Neuron (in vitro differentiated cells): ENCODE data around the gene ZG16.

ENCODE experiments used
- H2AFZ ChIP-seq: one replicate; pipeline ENCODE4 v1.6.1; 2013; ENCODE audit warnings: low read depth, mild to moderate bottlenecking, inconsistent platforms, low read length, moderate library complexity
- H3K27me3 ChIP-seq: one replicate; pipeline ENCODE4 v1.6.1; 2013; ENCODE audit warnings: low read length; ENCODE audit not compliant: insufficient read depth
- H3K36me3 ChIP-seq: one replicate; pipeline ENCODE4 v1.6.1; 2013; ENCODE audit warnings: low read length; ENCODE audit not compliant: insufficient read depth
- H3K4me1 ChIP-seq: one replicate; pipeline ENCODE4 v1.6.1; 2013; ENCODE audit warnings: low read length; ENCODE audit not compliant: insufficient read depth
- H3K4me3 ChIP-seq: 2 replicates; pipeline ENCODE4 v1.5.1; 2013; ENCODE audit warnings: mild to moderate bottlenecking, low read length, moderate library complexity
- H3K9me3 ChIP-seq: one replicate; pipeline ENCODE4 v1.6.1; 2013; ENCODE audit warnings: low read length

Gene ZG16

DNA sequence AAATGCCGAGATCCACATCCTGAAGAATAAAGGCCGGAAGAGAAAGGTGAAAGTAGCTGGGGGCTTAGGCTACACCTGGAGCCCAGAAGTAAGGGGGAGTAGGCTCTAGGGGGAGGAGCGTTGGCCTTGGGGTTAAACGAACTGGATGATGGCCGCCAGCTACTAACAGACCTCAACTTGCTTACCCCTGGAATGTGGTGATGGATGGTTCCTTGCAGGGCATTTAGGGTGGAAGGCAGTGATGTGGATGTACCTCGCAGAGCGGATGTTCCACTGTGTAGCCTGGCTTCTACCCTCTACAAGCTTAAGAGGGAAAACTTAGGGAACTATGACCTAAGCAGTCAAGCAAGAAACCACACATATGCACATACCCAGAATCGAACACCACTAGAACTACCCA lies 26.0 kb downstream of the ZG16 start:
- no peak overlapping the region for H3K4me3 ChIP-seq
- peaks cover 24% of the 10 kb centered on the region for H3K4me1 ChIP-seq
- no peaks in the 10 kb centered on the region for H3K9me3 ChIP-seq
- peaks cover 48% of the 10 kb centered on the region for H3K36me3 ChIP-seq
- no peak overlapping the region for H2AFZ ChIP-seq
- H3K27me3 ChIP-seq, result no peaks in the 10 kb centered on the region

DNA sequence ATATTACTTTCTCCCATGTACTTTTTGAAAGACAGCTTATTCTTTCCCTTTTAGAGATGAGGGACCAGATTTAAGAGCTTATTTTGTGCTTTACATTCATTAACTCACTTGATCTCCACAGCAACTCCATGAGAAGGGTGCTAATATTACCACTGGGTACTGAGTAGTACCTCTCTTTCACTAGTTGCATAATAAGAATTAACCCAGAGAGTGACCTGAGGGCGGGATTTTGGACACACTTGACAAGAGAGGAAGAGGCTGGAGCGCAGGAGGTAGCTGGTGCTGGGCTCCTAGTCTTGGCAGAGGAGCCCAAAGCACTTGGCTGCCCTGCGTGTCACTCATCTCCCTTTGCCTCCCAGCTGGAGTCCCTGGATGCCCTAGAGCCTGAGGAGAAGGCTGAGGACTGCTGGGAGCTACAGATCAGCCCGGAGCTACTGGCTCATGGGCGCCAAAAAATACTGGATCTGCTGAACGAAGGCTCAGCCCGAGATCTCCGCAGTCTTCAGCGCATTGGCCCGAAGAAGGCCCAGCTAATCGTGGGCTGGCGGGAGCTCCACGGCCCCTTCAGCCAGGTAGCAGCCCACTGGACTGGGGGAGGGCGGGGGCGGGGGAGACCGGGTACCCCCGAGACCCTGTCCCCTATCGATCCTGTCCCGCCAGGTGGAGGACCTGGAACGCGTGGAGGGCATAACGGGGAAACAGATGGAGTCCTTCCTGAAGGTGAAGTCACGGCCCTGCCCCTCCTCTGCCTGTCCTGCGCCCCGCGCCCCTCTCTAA lies 26.6 kb downstream of the ZG16 start:
- H2AFZ ChIP-seq, result no peak overlapping the region
- H3K36me3 ChIP-seq, result peaks cover 45% of the 10 kb centered on the region
- H3K27me3 ChIP-seq, result no peaks in the 10 kb centered on the region
- H3K4me1 ChIP-seq, result peaks cover 29% of the 10 kb centered on the region
- H3K9me3 ChIP-seq, result no peaks in the 10 kb centered on the region
- H3K4me3 ChIP-seq, result peak overlapping the region; percentile 78

DNA sequence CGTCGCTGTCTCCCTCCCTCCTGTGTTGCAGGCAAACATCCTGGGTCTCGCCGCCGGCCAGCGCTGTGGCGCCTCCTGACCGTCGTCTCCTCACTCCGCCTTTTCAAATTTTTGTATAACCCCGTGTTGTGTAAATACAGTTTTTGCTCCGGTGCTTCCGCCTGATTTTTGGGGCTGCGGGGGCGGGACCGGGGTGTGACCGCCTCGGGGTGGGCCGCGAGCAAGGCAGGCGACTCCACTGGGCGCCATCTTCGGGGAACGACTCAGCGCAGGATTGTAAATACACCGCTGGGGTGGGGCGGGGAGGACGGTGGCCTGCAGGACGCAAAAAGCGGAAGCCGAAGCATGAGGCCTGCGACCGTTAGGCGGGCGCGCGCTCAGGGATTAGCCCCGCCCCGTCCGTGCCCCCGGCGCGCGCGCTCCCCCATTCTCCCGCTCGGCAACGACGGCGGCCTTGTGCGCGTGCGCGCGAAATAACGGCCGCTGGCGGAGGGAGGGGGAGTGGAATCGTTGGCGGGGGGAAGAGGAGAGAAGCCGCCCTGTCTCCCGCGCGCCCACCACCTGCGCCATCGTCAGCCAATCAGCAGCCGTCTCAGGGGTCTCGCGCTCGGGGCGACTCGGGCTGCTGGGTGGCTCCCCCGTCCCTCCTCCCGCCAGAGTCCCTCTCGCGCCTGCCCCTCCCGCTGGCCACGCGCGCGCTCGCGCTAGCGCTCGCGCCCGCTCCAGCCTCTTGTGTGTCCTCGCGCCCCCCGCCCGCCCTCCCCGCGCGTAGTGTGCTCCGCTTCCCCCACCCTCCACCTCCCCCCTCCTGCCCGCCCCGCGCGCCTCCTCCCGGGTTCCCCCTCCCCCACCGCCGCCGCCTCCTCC lies 27.4 kb downstream of the ZG16 start:
- Histone ChIP-seq H3K36me3 (peaks cover 47% of the 10 kb centered on the region), H3K4me3 (peak overlapping the region; percentile 78), H3K4me1 (peaks cover 38% of the 10 kb centered on the region), H3K27me3 (no peaks in the 10 kb centered on the region), H3K9me3 (no peaks in the 10 kb centered on the region), H2AFZ (no peak overlapping the region)

DNA sequence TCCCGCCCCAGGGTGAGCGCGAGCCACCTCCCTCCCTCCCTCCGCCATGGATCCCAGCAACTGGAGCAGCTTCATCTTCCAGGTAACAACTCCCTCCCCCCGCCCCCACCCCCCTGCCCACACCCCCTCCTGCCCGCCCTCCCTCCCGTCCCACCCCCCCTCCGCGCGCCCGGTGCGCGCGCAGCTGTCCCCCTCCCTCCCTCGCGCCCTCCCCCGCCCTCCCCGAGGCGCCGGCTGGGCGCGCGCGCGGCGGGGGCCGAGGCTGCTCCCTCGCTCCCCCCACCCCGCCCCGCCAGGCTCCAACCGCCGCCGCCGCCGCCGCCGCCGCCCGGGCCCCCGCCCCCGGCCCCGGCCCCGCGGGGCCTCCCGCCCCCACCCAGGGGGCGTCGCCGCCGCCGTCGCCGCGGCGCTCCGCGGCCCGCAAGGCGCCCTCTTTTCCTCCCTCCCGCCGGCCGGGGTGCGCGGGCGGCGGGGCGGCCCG lies 28.1 kb downstream of the ZG16 start, which contains the start of gene MAZ:
TSS of gene MAZ (plus strand) at position 431 of the 481 bp plus-strand sequence. CDS start 173 bp downstream, outside the sequence.
- no peaks in the 10 kb centered on the region for H3K9me3 ChIP-seq
- H3K36me3 ChIP-seq, result peaks cover 41% of the 10 kb centered on the region
- H3K27me3 ChIP-seq, result no peaks in the 10 kb centered on the region
- no peak within 1 kb of the TSS for H2AFZ ChIP-seq
- peak within 1 kb of the TSS; percentile 78 for H3K4me3 ChIP-seq
- peaks cover 43% of the 10 kb centered on the region for H3K4me1 ChIP-seq

DNA sequence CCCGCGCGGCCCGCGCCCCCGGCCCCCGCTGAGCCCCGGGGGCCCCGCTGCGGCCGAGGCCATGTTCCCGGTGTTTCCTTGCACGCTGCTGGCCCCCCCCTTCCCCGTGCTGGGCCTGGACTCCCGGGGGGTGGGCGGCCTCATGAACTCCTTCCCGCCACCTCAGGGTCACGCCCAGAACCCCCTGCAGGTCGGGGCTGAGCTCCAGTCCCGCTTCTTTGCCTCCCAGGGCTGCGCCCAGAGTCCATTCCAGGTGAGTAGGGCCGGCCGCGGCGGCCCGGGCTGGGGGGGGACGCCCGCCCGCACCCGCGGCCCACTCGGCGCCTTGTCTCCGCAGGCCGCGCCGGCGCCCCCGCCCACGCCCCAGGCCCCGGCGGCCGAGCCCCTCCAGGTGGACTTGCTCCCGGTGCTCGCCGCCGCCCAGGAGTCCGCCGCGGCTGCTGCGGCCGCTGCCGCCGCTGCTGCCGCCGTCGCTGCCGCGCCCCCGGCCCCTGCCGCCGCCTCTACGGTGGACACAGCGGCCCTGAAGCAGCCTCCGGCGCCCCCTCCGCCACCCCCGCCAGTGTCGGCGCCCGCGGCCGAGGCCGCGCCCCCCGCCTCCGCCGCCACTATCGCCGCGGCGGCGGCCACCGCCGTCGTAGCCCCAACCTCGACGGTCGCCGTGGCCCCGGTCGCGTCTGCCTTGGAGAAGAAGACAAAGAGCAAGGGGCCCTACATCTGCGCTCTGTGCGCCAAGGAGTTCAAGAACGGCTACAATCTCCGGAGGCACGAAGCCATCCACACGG lies 28.8 kb downstream of the ZG16 start:
- Histone ChIP-seq H3K4me1 (peaks cover 48% of the 10 kb centered on the region), H3K4me3 (peak overlapping the region; percentile 59), H3K36me3 (peaks cover 35% of the 10 kb centered on the region), H3K9me3 (no peaks in the 10 kb centered on the region), H2AFZ (no peak overlapping the region), H3K27me3 (no peaks in the 10 kb centered on the region)

DNA sequence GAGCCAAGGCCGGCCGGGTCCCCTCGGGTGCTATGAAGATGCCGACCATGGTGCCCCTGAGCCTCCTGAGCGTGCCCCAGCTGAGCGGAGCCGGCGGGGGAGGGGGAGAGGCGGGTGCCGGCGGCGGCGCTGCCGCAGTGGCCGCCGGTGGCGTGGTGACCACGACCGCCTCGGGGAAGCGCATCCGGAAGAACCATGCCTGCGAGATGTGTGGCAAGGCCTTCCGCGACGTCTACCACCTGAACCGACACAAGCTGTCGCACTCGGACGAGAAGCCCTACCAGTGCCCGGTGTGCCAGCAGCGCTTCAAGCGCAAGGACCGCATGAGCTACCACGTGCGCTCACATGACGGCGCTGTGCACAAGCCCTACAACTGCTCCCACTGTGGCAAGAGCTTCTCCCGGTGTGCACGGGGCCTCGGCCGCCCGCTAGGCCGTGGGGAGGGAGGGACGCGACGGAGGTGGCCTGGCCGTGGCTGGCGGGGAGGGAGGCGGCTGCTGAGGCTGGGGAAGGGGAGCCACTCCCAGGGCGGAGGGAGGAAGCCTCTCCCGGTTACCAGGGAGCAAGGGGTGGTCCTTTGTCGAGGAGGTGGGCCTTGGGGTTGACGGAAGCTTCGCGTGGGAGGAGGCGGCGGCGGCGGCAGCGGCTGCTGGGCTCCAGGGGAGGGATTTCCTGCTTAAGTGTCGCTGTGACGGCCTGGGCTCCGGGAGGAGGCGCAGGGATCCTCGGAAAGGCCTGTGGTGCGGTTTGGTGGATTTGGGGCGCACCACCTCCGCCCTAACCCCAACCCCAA lies 29.6 kb downstream of the ZG16 start:
- Histone ChIP-seq H3K4me1 (peaks cover 48% of the 10 kb centered on the region), H3K36me3 (peaks cover 29% of the 10 kb centered on the region), H3K4me3 (peak overlapping the region; percentile 59), H2AFZ (no peak overlapping the region), H3K9me3 (no peaks in the 10 kb centered on the region), H3K27me3 (no peaks in the 10 kb centered on the region)

DNA sequence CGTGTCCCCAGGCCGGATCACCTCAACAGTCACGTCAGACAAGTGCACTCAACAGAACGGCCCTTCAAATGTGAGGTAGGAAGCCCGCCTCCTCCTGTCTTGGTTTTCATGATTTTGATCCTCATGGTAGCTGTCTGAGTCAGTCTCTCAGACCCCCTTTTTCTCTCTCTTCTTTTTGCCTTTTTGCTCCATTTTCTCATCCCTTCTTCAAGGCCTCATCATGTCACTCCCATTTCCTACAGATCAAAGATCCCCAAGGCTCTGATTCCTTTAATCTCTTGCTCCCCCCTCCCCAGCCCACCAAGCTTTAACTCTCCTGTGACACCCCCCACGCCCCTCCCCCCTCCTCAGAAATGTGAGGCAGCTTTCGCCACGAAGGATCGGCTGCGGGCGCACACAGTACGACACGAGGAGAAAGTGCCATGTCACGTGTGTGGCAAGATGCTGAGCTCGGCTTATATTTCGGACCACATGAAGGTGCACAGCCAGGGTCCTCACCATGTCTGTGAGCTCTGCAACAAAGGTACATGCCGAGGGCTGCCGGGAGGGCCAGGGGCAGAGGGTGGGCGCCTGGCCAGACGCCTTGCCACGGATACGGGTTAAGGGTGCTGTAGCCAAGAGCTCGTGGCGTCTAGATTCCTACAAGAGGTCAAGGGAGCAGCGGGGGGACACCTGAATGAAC lies 30.3 kb downstream of the ZG16 start:
- Histone ChIP-seq H3K36me3 (peaks cover 21% of the 10 kb centered on the region), H2AFZ (no peak overlapping the region), H3K4me3 (peak overlapping the region; percentile 59), H3K4me1 (peaks cover 52% of the 10 kb centered on the region), H3K9me3 (no peaks in the 10 kb centered on the region), H3K27me3 (no peaks in the 10 kb centered on the region)

DNA sequence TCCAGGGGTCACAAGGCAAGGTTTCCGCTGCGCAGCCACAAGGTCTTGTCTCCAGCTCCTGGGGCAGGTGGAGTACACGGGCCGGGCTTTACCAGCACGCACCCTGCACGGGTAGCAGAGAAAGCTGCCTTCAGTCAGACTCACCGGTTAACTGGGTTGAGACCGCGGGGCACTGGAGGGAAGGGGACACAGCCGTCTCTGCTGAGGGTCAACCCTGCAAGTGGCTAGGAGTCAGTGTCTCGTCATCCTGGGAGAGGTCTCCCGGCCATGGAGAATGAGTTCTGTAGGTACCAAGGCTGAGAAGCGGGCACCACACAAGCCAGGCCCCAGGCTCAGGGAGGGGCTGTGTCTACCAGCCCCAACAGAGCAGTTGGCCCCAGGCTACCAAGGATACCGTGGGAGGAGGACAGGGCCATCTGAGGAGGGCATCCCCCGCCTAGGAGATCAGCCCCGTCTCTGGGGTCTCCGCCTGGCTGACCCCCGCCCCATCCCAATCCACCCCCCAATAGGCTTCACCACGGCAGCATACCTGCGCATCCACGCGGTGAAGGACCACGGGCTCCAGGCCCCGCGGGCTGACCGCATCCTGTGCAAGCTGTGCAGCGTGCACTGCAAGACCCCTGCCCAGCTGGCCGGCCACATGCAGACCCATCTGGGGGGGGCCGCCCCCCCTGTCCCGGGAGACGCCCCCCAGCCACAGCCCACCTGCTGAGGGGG lies 31.1 kb downstream of the ZG16 start:
- Histone ChIP-seq H3K36me3 (peaks cover 16% of the 10 kb centered on the region), H3K4me3 (no peak overlapping the region), H3K9me3 (no peaks in the 10 kb centered on the region), H3K4me1 (peaks cover 56% of the 10 kb centered on the region), H3K27me3 (no peaks in the 10 kb centered on the region), H2AFZ (no peak overlapping the region)

DNA sequence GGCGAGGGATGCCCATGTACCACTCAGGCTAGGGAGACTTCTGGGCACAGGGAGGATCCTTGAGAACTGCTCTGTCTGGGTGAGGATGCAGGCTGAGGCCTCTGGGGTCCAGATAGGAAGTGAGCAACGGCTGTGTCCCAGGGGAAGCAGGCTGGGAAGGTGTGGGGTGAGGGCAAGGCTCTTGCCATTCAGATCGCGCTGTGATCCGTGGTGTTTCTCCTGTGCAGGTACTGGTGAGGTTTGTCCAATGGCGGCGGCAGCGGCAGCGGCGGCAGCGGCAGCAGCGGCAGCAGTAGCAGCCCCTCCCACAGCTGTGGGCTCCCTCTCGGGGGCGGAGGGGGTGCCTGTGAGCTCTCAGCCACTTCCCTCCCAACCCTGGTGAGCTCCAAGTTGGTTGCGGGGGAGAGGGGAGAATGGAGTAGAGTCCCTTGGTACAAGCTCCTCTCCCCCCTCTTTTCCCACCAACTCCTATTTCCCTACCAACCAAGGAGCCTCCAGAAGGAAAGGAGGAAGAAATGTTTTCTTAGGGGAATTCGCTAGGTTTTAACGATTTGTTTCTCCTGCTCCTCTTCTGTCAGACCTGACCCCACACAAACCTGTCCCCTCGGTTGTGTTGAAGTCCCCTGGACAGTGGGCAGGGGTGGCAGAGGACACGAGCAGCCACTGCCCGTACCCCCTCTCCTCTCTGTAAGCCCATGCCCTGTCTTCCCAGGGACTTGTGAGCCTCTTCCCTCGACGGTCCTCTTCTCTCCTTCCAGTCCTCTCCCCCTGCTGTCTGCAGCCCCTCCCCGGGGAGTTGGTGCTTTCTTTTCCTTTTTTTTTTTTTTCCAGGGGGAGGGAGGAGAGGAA lies 32.0 kb downstream of the ZG16 start:
- Histone ChIP-seq H3K36me3 (peaks cover 16% of the 10 kb centered on the region), H3K4me3 (peak overlapping the region; percentile 83), H3K9me3 (no peaks in the 10 kb centered on the region), H3K27me3 (no peaks in the 10 kb centered on the region), H2AFZ (no peak overlapping the region), H3K4me1 (peaks cover 56% of the 10 kb centered on the region)

DNA sequence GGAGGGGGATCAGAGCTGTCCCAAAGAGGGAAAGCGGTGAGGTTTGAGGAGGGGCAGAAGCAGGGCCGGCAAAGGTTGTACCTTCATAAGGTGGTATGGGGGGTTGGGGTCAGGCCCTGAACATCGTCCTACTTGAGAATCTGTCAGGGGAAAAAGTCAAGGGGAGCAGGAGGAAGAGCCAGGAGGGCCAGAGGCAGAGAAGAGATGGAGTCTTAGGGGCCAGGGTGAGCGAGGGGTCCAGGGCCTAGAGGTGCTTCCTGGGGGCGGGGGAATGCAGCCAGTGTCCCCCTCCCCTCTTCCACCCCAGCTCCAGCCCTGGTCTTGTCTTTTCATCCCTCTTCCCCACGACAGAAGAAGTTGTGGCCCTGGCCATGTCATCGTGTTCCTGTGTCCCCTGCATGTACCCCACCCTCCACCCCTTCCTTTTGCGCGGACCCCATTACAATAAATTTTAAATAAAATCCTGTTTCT lies 32.7 kb downstream of the ZG16 start:
- Histone ChIP-seq H3K9me3 (no peaks in the 10 kb centered on the region), H3K4me3 (peak overlapping the region; percentile 83), H2AFZ (no peak overlapping the region), H3K36me3 (peaks cover 16% of the 10 kb centered on the region), H3K4me1 (peaks cover 62% of the 10 kb centered on the region), H3K27me3 (no peaks in the 10 kb centered on the region)
